Germinal center (tissue), 1 donor: ENCODE measurements around the gene KERA.
"Not testable (repeated sequence)": the region's sequence is repeated elsewhere in the genome, so short reads cannot be mapped to it uniquely, and the experiment has no call there.

ENCODE experiments used
- DNase-seq: peaks from one replicate; pipeline ENCODE4 v3.0.0; 2012; ENCODE audit warnings: mixed read lengths, low spot score

The KERA gene, protein sequence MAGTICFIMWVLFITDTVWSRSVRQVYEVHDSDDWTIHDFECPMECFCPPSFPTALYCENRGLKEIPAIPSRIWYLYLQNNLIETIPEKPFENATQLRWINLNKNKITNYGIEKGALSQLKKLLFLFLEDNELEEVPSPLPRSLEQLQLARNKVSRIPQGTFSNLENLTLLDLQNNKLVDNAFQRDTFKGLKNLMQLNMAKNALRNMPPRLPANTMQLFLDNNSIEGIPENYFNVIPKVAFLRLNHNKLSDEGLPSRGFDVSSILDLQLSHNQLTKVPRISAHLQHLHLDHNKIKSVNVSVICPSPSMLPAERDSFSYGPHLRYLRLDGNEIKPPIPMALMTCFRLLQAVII

DNA sequence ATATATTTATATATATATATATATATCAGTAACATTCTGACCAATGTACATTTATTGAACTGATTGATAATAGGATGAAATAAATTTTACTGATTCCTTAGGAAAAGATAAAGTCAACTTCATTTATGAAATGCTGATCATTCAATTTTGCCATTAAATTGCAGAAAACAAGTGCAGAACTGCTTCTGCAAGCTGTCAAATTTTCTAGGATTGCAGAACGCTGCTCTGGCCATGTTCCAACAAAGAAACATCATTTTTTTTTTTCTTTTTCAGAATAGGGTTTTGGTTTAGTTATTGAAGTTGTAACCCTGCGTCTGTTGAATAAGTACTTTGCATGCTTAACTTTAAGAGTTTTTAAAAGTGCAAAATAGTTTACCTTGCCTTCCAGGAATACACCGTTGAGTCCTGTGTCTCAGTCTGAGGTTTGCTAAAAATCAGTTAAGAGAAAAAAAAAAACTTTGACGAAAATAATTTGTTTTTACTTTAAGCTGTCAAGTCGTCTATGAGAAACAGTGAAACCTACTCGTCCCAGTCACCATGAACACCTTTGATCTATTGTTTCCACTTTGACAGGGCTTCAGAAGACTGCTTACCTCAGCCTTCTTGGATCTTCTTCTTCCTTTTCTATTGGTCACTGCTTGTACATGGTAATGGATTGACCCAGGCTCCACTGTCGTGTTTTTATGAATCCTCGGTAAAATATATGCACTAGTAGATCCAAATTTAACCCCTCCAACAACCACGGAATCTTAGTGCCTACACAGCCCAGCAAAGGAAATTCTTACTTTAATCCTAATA lies at the start of gene KERA:
Gene KERA (minus strand): TSS at position 657 of the 798 bp plus-strand sequence. CDS start 1,743 bp downstream, outside the sequence.
- no peak for DNase-seq

DNA sequence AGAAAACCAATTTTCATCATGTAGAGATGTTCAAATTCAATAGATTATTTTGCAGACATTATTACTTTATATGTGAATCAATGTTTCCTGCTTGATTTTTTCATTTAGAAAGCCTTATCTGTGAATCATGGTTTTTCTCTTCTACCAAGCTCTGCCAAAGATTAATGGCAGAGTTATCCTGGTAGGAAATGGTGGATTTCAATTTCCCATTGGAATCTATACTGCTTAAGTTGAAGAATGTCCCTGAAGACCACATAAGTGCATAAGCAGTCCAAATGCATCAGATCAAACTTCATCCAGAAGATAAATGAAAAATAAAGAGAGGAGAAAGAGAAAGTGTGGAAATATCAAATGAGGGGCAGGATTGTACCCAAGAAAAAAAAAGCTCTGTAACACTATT lies 48.5 kb upstream of the KERA start:
- DNase-seq: no peak

DNA sequence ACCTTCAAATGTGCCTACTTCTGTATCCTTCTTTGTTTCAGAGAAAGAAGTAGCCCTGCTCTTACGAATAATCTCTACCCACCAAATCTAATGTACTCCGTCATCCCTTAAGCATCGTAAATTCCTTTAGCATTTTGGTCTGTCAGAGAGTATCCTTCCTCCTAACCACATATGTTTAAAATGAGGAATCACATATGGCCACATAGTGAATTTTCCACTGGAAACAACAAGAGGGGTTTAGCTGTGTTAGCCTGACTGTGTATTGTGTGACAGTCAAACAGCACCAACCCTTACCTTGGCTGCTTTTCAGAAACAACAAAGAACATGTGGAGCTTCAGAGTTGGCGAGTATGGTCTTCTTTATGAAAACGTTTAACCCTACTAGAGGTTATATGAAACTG lies 48.0 kb upstream of the KERA start:
- DNase-seq: no peak

DNA sequence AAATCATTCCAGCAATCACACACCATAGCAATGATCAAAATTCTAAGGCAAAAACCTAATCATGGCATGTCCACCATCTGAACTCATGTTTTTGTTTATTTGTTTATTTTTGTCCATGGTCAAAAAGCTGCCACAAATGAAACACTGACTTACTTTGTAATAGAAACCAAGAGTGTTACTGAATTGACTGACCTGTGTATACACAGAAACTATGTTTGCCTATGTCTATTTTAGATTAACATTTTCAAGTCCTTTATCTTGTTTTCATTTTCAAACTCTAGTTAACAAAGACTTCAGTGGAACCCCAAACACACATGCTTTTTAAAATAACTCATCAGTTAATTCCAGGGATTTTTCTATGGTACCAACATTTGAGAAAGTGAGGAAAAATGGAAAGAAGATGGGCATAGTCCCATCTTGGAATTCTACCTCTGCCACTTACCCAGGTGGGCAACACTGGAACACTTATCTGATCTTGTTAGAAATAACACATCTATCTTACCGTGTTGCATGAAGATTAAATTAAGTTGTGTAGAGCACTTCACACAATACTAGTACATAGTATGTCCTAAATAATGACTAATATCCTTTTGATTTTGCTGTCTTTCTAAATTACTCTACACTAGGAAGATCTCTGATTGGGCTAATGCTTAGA lies 47.1 kb upstream of the KERA start:
- DNase-seq: no peak

DNA sequence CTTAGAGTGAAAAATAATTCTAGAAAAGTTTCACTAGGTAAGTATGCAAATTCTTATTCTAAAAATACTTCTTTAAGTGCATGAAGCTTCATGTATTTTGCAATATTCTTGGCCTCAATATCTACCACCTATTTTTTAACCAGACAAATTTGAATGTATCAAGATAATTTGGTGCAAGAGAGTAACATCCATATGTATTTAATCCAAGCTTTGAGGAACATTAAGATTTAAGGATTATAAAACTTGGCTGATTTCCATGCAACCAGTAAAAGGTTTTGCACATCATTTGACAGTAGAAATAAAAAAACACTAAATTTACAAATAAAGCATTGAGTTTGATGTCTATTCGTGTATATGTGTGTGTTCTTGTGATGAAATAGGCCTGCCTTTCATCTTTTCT lies 45.8 kb upstream of the KERA start:
- DNase-seq: no peak

DNA sequence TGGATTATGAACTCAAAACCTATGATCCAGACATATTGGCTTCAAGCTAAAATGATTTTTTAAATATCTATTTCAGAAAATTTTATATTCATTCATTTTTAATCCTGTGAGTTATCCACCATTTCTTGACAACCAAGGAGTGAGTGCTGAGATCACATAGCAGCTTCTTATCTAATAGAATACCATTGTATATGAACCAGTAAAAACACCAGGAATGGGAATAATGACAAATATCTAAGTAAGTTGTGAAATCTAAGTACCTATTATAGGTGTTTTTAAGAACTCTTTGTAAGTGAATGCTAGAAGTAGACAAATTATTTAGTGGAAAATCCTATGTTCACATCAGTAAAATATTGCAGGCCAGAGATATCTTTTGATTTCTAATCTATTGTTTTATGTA lies 45.3 kb upstream of the KERA start:
- DNase-seq: no peak

DNA sequence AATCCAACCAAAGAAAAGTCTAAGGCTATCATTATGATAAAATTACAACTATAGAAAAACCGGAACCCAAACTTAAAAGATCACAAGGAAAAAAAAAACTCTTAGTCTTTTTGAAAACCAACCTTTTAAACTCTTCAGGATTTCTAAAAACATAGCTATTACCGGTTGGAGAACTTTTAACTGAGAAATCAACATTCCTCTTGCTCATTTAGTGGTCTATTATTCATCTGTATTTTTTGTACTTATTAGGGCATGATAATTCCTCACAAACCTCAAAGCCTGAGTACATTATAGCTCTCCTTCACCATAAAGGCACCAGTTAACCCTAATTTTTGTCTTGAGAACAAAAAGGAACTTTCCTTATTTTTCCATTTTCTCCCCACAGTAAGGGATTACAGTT lies 43.1 kb upstream of the KERA start:
- DNase-seq: no peak

DNA sequence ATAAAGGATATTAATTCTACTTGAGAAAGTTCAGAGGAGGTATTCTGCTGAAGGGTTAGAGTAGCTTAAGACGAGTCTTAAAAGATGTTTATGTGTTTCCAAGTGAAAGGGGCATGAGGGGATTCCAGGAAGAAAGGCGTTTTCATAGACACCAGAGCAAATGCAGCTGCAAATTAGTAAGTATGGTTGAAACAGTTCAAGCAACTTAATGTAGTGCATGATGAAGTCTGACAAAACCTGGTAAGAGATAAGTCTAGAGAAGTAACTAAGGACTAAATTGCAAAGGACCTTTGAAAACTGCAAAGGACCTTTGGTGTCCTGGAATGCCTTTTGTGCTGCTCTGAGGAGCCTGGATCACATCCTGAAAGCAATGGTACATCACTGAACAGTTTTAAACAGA lies 42.0 kb upstream of the KERA start:
- DNase-seq: no peak

DNA sequence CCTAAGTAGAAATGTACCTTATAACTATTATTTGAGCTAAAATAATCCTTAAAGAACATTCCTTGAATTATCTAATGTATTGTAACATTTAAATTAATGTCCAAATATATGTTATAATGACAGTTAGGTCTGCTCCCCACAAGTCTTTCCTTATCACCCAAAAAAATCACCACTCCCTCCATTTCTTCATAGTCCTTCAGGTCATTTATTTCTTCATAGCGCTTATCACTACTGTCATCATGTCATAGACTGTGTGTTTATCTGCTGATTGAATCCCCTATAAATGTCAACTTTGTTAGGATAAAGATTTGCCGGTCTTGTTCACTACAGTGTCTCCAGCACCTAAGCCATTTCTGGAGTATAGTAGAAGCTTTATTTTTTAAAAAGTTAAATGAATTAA lies 41.5 kb upstream of the KERA start:
- no peak for DNase-seq

DNA sequence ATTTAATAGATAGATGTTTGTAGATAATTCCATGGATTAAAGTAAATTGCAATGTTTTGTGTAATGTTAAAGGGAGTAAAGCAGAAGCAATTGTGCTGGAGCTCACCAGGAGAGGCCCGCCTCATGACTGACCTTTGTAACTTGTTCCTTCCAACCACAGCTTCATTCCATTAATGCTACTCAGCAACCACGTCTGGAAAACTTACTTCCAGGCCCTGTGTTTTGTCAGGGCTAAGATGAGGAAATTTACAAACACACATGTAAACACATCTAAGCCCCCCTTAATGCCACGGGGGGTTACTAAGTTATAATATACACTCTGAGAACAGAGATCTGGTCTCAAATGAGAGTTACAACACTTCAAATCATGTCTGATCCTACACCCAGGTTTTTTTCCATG lies 41.1 kb upstream of the KERA start:
- DNase-seq: no peak

DNA sequence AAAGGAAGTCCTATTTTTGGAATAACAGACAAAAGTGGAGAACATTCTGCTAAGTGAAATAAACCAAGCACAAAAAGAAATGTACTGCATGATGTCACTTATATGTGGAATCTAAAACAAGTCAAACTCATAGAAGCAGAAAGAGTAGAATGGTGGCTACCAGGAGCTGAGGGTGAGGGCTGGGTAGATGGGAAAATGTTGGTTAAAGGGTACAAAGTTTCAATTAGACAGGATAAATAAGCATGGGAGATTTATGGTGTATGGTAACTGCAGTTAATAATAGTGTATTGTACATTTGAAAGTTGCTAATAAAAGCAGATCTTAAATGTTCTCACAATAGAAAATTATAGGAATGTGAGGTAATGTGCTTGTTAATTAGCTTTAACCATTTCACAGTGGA lies 40.6 kb upstream of the KERA start:
- DNase-seq: no peak

DNA sequence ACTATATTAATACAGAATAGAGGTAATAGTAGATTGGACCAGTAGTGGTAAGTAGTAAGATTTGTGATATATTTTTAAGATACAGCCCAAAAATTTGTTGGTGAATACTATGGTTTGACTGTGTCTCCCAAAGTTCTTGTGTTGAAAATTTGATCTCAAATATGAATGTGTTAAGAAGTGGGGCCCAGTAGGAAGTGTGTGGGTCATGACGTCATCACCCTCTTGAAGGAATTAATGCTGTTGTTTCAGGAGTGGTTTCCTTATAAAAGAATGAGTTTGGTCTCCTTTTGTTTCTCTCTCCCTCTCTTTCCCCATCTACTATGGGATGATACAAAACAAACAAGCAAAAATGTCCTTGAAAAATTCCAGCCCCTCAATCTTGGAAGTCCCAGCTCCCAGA lies 37.1 kb upstream of the KERA start:
- DNase-seq: no peak

DNA sequence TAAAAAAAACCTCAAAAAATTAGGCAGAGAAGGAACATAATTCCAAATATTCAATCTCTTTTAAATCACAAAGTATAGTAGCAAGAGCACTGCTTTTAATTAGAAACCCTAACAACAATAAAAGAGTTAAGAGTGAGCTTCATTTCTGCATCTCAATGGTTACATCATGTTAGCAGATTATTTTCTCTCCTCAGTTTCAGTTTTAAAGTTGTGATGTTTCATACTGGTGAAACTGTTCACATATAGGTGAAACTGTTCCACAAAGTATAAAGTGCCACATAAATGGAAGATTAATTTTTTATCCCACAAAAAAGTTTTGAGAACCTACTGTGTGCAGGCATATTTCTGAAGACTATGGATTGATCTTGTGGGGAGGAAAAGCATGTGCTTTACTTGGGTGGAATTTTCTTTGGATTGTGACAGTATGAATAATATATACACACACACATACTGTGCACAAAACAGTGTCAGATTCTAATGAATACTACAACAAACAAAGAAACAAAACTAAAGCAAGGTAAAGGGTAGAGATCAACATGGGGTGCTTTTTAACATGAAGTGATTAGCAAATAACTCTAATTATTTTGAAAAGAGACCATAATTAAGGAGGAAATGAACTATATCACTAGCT lies 36.3 kb upstream of the KERA start:
- no peak for DNase-seq

DNA sequence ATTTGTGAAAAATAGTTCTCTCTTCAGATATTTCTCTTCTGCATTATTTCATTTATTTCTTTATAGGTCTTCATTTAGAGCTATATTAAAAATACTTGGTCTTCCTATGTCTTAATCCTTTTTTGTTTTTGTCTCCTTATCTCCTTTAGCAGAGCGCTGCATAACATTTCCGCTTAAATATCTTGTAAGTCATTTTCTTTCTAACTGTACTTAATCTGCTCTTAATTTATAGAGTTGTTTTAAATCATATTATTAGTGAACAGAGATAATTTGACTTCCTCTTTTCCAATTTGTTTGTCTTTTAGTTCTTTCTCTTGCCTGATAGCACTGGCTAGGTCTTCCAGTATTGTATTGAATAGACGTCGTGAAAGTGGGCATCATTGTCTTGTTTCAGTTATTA lies 35.5 kb upstream of the KERA start:
- DNase-seq: no peak

DNA sequence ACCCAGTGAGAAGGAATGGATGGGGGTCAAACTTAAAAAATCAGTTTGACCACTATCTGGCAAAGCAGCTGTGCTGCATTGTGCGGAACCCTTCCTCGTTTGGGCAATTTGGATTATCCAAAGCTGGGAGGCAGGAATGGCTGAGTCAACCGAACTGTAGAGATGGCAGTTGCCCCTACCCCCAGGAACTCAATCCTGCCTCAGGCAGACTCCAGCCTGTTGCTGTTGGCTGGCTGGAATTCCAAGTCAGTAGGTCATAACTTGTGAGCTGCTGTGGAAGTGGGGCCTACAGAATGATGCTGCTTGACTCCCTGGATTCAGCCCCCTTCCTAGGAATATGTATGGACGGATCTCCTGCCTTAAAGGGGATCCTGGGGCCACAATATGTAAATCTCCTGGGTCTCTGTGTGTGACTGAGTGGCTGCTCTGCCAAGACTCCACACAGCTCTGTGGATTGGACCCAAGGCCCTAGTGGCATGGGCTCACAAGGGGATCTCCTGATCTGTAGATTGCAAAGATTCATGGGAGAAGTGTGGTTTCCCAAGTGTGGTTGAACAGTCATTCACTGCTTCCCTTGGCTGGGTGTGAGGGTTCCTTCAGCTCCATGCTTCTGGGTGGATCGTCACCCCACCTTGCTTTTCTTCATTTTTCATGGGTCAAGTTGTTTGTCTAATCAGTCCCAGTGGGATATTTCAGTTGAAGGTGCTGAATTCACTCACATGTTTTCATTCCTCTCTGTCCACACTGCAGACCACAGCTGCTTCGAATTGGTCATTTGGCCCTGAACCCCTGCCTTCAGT lies 34.3 kb upstream of the KERA start:
- DNase-seq: no peak

DNA sequence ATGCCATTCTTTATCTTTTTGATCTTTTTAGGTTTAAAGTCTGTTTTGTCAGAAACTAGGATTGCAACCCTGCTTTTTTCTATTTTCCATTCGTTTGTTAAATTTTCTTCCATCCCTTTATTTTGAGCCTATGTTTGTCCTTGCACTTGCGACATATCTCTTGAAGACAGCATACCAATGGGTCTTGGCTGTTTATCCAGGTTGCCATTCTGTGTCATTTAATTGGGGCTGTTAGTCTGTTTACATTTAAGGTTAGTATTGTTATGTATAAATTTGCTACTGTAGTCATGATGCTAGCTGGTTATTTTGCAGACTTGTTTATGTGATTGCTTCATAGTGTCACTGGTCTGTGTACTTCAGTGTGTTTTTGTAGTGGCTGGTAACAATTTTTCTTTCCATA lies 32.1 kb upstream of the KERA start:
- not testable (repeated sequence) for DNase-seq

DNA sequence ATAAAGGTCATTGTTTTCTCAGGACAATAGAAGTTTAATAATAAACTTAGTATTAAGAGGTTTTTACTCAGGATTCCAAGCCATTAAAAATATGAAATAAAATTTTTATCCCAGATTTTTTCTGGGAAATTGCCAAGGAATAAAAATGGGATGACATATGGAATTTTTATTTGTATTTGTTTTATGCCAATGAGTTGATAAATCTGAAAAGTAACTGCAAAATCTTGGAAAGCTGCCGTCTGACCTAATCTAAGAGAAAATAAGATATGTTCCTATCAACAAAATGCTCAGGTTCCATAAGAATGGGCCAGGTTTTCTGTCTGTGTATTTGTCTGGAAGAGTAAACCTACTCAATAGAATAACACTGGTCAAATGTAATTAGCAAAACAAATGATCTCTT lies 22.2 kb upstream of the KERA start:
- DNase-seq: no peak

DNA sequence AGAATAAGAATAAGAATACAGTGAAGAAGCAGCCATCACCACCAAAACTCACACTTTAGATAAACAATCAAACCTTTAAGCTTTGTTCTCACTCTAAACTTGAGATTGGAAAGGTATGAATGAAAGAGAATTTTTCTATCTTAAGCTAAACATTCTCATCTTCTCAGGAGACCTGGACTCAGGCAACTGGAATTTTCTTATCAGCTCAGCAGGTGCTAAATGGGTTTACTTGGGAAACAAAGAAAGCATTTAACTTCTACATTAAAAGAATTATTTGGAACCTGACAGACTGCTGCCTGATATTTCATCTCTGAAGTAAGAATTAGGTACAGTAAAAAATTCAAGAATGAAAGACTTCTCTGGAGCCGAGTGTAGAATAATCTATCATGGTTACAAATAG lies 20.7 kb upstream of the KERA start:
- no peak for DNase-seq

DNA sequence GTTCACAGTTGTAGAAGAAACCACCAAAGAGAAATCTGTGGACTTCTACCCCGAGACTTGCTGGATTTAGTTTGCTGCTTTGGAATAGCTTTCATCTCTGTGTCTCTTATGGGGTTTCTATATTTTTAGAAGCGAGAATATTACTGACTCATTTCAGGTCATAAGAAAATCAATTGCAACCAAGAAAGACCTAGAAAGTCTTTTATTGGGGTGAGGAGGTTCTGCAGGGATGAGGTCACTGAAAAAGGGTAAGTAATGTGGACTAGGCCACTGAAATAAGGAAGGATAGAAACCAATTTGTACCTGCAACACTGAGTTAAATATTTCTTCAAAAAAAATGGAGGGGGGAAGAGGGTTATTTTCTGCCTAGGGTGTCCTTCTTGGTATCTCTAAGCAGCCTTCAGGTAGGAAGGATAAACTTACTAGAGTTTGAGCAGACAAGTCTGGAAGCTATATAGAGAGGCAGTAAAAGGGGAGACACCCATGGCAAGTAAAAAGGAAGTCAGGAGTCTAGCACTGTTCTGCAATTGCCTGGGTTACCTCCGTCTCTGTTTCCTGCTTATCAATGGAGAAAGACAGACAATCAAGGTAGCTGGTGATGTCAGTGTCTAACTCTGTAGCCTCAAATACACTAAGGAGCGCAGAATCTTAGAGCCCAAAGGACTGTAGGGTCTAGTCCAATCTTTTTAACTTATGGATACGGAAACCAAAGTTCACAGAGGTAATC lies 19.6 kb upstream of the KERA start:
- DNase-seq: no peak

DNA sequence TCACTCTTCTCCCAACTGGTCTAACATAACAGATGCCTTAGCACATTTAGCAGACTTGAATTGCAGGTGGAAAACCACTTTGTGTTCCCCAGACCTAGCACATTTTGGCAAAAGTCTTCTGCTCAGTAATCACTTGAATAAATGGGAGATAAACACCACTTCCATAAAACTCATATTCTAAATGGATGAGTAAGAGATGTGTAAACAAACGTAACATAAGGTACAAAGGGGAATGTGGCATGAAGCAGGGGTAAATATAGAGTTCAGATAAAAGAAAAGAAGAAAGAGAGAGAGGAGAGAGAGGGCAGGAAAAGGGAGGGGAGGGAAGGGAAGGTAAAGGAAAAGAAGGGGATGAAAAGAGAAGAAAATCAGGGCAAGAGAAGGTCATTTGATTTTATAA lies 17.0 kb upstream of the KERA start:
- DNase-seq: no peak

DNA sequence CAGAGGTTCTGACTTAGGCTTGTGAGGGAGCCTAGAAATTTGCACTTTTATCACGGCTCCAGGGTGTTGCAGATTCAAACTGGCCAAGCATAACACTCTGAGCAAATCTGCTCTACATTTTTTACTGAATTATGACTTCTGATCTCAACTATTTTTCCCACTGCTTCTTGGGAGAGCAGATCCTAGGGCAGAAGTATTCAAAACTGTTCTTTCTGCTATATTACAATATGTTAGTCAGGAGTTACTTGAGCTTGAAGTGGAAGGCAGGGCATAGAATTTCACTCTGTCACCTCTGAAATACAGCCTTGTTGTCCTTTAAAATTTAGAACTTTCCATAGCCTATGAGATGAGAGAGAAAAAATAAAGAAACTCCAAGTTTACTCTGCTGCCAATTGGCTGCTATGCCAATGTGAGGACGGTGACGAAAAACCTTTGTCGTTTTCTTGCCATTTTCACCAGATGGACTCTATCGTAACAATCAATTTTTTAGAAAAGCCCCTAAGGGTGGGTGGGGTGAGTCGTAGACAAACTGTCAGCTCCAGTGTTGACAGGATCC lies 16.4 kb upstream of the KERA start:
- no peak for DNase-seq
